GM18505 (cell line): ENCODE measurements around the gene NSUN5.
"Not testable (repeated sequence)": the region's sequence is repeated elsewhere in the genome, so short reads cannot be mapped to it uniquely, and the experiment has no call there.

Experiments used
- ATAC-seq: cut with Tn5 transposase; IDR thresholded peaks from one replicate; pipeline ENCODE4 v1.9.1; 2021; ENCODE audit not compliant: unreplicated experiment
- POLR2A ChIP-seq: IDR thresholded peaks from 4 replicates; pipeline ENCODE4 v1.6.1; 2011; ENCODE audit warnings: borderline replicate concordance; ENCODE audit not compliant: insufficient read depth, insufficient read length; ENCODE audit errors: extremely low read depth

The NSUN5 gene

DNA sequence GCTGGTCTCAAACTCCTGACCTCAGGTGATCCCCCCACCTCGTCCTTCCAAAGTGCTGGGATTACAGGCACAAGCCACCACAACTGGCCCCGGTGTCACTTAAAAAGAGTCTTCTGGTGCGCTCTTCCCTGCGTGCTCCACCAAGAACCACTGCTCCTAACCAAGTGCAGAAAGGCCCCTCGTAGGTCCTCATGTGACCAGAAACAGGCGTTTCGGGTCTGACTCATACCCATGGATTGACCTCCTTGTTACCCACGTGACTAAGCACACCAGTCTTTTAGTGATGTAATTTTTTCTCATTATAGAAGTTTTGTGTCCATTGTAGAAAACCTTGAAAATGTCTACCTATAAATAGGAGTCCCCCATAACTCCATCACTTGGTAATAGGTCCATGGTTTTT, 33.3 kb upstream of the NSUN5 start:
- no peak for TF ChIP-seq POLR2A
- ATAC-seq, result no peak

DNA sequence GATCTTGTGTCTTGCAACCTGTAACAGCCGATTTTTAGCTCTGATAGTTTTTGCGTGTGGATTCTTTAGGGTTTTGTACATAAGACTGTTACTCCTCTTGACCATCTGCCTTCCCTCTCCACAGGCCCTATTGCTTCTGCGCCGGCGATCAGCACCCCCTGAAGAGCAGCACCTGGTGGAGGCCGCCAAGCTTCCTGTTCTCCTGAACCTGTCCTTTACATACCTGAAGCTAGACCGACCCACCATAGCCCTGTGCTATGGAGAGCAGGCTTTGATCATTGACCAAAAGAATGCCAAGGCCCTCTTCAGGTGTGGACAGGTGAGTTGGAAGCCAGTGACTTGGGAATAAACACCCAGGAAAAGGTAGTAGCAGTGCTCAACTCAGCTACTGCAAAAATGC, 31.9 kb upstream of the NSUN5 start:
- no peak for TF ChIP-seq POLR2A

DNA sequence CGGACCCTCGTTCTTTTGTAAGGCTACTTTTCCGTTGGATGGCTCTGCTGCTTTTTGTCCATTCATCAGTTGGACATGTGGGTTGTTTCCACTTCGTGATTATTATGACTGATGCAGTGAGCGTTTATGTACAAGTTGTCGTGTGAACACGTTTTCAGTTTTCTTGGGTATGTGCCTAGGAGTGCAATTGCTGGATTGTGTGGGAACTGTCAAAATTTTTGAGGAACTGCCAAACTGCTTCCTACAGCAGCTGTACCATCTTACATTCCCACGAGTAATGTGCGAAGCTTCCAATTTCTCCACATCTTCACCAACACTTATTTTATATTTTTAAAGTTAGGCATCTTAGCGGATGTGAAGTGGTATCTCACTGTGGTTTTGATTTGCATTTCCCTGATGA, 29.7 kb upstream of the NSUN5 start:
- TF ChIP-seq POLR2A, result no peak
- no peak for ATAC-seq

More for the DNA sequence above, 31.9 kb upstream of the NSUN5 start:
- no peak for ATAC-seq

DNA sequence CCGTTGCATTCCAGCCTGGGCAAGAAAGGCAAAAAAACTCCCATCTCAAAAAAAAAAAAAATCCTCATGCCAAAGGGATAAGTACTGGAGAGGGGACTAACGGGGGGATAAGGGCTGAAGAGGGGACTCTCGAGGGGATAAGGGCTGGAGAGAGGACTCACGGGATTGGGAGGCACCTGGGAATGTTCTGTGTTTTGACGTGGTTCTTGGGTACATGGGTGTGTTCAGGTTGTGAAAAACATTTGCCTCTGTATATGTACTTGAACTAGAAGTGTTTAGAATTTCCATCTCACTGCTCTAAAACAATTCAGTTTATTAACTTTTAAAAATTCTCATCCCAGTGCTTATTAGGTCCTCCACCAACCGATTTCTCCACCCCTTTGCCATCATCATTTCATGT, 23.8 kb upstream of the NSUN5 start:
- no peak for ATAC-seq
- TF ChIP-seq POLR2A, result no peak

DNA sequence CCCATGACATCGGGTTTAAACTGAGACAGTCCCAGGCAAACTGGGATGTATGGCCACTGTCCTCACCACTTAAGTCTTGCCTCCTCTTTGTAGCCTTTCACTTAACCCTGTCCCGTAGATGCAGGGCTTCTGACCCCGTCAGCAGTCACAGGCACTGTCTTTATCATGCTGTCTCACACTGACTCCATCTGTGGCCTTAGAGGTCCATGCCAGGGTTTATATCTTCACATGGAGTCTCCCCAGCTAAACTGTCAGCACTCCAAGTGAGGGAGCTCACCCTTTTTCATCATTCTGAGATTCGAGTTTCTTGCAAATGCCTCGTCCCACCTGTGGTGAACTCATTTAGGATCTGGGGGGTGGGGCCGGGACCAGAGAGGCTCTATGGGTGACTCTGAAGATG, 22.1 kb upstream of the NSUN5 start:
- no peak for TF ChIP-seq POLR2A

DNA sequence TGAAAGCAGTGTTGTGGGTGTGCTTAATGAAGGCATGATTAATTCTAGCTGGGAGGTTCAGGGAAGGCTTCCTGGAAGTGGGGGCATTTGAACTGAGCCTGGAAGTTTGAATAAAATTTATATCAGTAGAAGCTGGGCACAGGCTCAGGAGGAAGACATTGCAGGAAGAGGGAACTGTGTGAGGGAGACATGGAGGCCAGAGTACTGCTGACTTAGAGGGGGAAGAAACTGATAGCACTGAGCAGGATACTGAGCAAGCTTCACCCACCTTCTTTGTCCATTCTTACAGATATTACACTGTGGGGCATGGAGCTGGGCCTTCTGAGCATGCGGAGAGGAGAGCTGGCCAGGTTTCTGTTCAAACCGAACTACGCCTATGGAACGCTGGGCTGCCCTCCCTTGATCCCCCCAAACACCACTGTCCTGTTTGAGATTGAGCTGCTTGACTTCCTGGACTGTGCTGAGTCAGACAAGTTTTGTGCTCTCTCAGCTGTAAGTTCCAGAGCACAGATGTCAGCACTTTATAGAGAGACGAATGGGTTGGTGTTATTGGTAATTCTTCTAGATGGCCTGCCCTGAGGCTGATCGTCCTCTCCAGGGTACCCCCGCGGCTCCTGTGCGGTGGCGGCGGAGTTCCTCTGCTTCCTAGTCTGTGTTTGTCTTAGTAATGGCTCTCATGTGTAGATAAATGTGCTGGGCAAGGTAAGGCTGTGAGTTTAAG, 21.4 kb upstream of the NSUN5 start:
- no peak for TF ChIP-seq POLR2A
- ATAC-seq, result no peak

More for the DNA sequence above, 22.1 kb upstream of the NSUN5 start:
- ATAC-seq, result no peak

DNA sequence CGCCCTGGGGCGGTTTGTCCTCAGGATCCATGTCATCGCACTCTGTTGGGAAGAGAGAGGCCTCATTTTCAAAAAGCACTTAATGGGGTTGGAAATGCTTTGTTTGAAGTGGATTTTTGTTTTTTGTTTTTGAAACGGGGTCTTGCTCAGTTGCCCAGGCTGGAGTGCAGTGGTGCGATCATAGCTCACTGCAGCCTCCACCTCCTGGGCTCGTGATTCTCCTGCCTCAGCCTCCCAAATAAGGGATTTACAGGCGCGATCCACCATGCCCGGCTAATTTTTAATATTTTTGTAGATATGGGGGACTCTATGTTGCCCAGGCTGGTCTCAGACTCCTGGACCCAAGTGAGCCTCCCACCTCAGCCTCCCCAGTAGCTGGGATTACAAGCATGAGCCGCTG, 20.1 kb upstream of the NSUN5 start:
- ATAC-seq, result no peak
- TF ChIP-seq POLR2A, result no peak

DNA sequence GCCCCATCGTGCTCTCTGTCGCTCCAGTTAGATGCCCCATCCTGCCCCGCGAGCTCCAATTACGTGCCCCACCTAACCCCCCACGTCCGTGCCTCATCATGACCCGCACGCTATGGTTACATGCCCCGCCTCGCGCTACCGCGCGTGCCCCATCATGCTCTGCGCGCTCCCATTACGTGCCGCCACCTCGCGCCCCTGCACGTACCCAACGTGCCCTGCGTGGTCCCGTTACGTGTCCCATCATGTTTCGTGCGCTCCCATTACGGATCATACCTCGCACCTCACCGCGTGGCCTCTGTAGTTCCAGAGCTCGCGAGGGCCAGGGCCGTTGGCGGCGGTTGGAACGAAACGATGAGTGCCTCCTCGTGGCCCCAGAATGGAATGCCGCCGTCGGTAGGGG, 19.3 kb upstream of the NSUN5 start, which contains the start of the genes FKBP6 and TRIM50:
Gene FKBP6 (plus strand): TSS at position 240 of the 400 bp plus-strand sequence. CDS start 268 bp downstream, outside the sequence.
Gene TRIM50 (minus strand): TSS at position 161 of the 400 bp plus-strand sequence. CDS start 3,295 bp downstream, outside the sequence.
- ATAC-seq, result not testable (repeated sequence)

DNA sequence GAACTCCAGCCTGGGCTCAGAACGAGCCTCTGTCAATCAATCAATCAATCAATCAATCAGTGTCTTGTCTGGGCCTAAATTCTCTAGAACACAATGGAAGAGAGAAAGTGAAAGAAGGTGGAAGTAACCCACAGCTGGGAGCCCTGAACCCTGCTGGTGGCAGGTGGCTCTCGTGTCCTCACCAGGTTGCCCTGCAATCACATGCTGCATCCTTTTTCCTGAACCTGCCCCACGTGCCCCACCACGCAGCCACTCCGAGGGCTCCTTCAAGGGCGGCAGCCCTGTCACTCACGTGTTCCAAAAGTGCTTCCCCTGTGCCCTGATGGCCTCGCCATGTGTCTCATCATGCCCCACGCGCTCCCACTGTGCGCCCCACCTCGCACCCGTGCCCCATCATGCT, 18.8 kb upstream of the NSUN5 start:
- not testable (repeated sequence) for ATAC-seq

DNA sequence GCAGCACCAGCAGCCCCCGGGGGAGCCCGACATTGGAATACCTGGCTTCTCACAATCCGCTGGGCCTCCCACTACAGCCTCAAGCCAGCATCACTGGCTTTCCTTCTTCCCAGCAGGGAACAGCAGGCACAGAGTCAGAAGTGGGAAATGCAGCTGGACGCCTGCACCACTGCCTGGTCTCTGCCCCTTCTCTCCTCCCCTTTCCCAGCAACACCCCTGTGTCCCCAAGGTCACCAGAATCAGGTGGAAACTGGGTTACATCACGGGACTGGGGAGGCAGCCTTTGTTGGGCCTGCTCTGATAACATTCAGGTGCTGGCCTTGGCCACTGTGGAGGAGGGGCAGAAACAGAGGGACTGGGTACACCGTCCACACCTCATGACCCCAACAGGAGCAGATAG, 16.8 kb upstream of the NSUN5 start:
- ATAC-seq, result not testable (repeated sequence)

DNA sequence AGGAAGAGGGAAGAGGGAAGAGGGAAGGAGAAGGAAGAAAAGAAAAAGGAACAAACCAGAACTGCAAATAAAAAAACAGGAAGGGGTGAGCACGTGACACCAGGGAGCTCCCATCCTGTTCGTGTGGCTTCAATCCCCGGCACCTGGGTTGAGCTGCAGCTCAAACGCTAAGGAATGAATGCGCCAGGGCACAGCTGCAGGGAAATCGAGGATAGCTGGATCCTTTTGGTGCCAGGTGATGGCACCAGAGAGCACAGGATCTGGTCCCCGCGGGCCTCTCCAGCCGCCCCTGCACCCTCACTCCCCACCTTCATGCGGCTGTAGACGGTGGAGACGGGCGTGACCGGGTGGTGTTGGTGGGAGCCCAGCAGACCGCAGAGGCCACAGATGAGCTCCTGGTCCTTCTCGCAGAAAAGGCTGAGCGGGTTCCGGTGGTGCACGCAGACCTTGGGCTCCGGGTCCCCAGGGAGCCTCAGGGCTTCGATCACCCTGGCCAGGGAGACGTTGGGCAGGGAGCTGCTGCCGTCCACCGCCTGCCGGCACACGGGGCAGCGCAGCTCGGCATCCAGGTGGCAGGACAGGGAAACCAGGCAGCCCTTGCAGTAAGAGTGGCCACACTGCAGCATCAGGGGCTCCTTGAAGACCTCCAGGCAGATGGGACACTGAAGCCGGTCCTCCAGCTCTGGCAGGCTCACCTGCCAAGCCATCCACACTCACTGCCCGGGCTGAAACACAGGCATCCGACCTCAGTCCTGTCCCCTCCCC, 15.6 kb upstream of the NSUN5 start:
- ATAC-seq, result not testable (repeated sequence)

DNA sequence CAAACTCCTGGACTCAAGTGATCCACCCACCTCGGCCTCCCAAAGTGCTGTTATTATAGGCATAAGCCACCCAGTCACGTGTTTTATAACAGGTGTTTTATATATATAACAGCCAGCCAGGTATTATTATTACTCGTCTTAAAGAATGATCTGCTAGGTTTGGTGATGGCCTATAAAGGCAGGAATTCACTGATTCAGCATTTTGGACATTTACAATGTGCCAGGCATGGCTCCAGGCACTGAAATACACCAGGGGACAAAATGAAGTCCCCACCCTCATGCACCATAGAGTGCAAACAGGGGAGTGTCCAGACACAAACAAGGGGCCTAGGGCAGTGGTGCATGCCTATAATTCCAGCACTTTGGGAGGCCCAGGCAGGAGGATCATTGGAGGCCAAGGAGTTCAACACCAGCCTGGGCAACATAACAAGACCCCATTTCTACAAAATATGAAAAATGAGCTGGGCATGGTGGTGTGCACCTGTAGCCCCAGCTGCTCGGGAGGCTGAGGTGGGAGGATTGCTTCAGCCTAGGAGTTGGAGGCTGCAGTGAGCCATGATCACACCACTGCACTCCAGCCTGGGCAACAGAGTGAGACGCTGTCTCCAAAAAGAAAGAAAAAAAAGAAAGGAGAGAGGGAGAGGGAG, 14.9 kb upstream of the NSUN5 start:
- not testable (repeated sequence) for ATAC-seq

DNA sequence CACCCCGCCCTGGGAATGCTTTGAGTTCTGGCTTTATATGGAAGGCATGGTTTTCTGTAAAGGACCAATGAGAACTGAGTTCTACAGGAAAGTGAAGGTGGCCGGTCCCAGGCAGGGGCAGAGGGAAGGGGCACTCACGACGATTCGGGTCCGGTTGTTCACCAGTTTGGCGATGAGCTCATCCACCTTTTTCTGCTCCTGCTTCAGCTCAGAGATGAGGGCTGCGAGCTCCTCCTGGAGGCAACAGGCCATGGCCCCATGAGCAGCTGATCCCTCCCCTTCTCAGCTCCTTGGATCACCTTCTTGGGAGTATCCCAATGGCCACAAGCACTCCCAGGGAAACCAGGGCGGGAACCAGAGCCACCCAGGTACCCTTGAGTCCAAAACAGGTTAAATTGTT, 11.4 kb upstream of the NSUN5 start:
- not testable (repeated sequence) for ATAC-seq

DNA sequence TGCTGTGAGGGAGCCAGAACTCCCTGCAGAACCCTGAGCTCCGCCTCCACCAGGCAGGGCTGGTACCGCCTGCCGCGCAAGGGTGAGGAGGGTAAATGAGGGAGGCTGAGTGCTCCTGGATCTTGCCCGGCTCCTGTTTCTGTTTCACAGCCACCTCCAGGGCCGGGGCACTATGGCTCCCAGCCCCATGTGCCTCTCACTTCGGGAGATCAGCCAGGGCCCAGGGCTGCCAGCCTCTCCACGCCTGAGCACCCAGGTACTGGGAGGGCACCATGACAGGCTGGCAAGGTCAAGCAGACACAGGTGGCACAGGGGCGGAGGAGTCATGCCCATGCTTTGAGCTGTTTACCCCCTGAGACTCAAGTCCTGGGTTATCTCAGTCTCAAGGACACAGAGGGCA, 10.9 kb upstream of the NSUN5 start:
- ATAC-seq, result not testable (repeated sequence)

DNA sequence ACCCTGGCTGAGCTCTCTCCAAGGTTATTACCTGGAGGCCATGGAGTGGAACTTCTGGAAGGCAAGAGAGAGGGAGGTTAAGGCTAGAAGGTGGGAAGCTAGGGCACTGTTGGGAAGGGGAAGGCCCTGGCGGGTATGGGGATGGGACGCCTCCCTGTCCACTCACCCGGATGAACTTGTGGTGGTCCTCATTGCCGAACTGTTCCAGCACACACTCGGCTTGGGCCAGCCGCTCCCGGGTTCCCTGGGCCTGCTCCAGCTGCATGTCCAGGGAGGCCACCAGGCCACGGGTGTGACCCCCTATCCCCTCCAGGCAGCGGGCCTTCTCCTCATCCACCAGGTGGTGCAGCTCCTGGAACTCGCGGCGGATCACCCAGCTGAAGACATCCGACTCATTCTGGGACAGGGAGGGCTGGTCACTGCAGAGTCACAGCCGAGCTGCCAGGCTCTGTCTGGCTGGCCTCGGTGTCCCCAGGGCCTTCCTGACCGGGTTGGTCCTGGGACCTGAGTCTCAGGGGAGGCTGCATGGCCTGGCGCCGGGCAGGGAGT, 10.1 kb upstream of the NSUN5 start:
- not testable (repeated sequence) for ATAC-seq
